ENCODE measurements around the gene RCL1. TPM values are rescaled to one million over a fixed set of nuclear protein-coding genes. Genes with fewer than 3 reads are reported as not detected.

RCL1 gene
- polyA plus RNA-seq, 1 experiment: 7.8 TPM

DNA sequence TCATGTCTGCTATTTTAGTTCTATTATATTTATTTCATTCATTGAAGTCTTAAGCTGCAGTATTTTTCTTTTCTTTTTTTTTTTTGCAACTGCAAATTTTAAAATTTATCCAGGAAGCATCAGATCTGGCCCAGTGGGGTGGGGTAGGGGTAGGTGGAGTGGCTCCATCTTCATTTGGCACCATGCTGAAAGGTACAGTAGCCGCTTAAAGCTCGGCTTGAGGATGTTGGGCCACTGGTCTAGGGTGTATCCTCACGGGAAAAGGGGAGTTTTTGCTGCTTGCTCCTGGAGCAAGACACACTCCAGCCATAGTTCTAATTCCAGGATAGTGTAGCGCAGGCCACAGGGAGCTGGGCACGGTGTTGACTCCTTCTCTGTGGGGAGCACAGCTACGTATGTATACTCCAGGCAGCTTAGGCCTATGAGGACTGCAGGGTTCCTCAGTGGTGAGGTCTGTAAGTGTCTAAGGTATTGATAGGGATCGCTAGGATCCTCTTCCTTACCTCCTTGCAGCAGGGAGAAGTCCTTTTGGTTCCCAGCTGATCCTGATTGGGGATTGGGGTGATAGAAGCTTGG lies 22.7 kb downstream of the RCL1 start:
- Histone ChIP-seq H3K4me3 (ENCODE audit: low read depth, low read length) (no peak overlapping the region), H3K27ac (ENCODE audit: low read depth, low read length) (no peak overlapping the region), H3K9me3 (ENCODE audit: control insufficient read depth, insufficient read depth, low read length) (no peaks in the 10 kb centered on the region), H3K27me3 (ENCODE audit: control insufficient read depth, insufficient read depth, low read length) (no peaks in the 10 kb centered on the region)
- DNase-seq (ENCODE audit: low read depth, low spot score): no peak
- TF ChIP-seq, protein P1, sequence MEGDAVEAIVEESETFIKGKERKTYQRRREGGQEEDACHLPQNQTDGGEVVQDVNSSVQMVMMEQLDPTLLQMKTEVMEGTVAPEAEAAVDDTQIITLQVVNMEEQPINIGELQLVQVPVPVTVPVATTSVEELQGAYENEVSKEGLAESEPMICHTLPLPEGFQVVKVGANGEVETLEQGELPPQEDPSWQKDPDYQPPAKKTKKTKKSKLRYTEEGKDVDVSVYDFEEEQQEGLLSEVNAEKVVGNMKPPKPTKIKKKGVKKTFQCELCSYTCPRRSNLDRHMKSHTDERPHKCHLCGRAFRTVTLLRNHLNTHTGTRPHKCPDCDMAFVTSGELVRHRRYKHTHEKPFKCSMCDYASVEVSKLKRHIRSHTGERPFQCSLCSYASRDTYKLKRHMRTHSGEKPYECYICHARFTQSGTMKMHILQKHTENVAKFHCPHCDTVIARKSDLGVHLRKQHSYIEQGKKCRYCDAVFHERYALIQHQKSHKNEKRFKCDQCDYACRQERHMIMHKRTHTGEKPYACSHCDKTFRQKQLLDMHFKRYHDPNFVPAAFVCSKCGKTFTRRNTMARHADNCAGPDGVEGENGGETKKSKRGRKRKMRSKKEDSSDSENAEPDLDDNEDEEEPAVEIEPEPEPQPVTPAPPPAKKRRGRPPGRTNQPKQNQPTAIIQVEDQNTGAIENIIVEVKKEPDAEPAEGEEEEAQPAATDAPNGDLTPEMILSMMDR (IDR thresholded peaks at IDR 0.05; ENCODE audit: low read depth, low read length): no peak
- POLR2A ChIA-PET: interaction anchor here (1.0 kb wide), 1 partner anchor 13 kb away, joined by 3 read pairs; no protein-coding TSS in a partner anchor
- CTCF ChIA-PET: interaction anchor here (0.9 to 1.2 kb wide), 3 partner anchors 9 to 211 kb away, joined by 3 read pairs; no protein-coding TSS in a partner anchor

DNA sequence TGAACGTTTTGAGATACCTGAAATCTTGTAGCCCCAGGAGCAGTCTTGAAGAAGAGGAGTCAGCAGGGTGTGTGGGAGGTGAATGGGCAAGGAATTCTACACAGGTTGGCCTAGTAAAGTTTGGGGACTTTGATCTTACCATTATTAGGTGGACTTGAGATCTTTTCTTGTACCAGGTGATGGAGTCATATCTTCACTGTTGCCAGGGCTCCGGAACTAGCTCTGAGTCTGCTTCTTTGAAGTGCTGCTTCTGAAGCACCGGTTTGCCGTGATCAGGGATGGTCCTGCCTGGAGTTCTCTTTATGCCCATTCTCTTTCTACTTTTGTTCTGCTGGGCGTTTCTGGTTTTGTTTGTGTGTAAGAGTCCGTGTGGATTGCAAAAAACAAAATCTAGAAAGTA lies 27.4 kb downstream of the RCL1 start:
- POLR2A ChIA-PET: no interaction called here
- Histone ChIP-seq H3K4me3 (ENCODE audit: low read depth, low read length) (no peak overlapping the region), H3K27me3 (ENCODE audit: control insufficient read depth, insufficient read depth, low read length) (no peaks in the 10 kb centered on the region), H3K27ac (ENCODE audit: low read depth, low read length) (no peak overlapping the region), H3K9me3 (ENCODE audit: control insufficient read depth, insufficient read depth, low read length) (no peaks in the 10 kb centered on the region)
- DNase-seq (ENCODE audit: low read depth, low spot score): no peak
- CTCF ChIA-PET: no interaction called here
- TF ChIP-seq, protein P1 (IDR thresholded peaks at IDR 0.05; ENCODE audit: low read depth, low read length): no peak

DNA sequence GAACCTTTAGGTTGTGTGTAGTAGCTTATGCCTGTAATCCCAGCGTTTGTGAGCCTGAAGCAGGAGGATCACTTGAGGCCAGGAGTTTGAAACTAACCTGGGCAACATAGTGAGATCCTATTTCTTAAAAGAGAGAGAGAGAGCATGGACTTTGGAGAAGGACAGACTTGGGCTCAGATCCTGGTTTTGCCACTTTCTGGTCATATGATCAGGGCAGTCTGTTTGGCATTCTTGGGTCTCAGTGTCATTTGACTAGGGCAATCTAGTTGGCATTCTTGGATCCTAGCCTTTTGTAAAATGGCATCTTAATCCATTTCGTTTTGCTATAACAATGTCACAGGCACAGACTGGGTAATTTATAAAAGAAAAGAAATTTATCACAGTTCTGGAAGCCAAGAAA lies 28.4 kb downstream of the RCL1 start:
- Histone ChIP-seq H3K27me3 (ENCODE audit: control insufficient read depth, insufficient read depth, low read length) (no peaks in the 10 kb centered on the region), H3K4me3 (ENCODE audit: low read depth, low read length) (no peak overlapping the region), H3K9me3 (ENCODE audit: control insufficient read depth, insufficient read depth, low read length) (no peaks in the 10 kb centered on the region), H3K27ac (ENCODE audit: low read depth, low read length) (no peak overlapping the region)
- ChIA-PET POLR2A (no interaction called here), CTCF (no interaction called here)
- TF ChIP-seq, protein P1 (IDR thresholded peaks at IDR 0.05; ENCODE audit: low read depth, low read length): no peak
- no peak for DNase-seq (ENCODE audit: low read depth, low spot score)

DNA sequence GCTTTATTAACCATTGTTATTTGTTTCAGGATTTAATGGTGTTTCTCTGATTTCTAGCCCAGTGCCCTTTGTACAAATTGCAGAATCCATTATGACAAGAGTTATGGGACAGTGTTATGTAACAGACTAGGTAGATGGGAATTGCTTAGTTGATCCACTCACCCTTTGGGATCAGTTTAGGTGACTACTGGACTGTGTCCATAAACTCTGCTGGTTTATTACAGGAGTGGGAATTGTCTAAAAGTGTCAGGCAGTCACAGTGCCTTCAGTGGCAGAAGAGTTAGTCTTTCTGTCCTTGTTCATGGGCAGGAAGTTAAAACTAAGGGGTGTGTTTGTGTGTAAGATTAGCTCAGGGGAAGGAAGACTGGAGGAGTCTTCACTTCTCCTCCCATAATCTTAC lies 29.3 kb downstream of the RCL1 start:
- ChIA-PET CTCF (interaction anchor here (2.1 kb wide), 1 partner anchor 25 kb away, joined by 5 read pairs; no protein-coding TSS in a partner anchor), POLR2A (no interaction called here)
- TF ChIP-seq, protein P1 (IDR thresholded peaks at IDR 0.05; ENCODE audit: low read depth, low read length): no peak
- Histone ChIP-seq H3K9me3 (ENCODE audit: control insufficient read depth, insufficient read depth, low read length) (no peaks in the 10 kb centered on the region), H3K4me3 (ENCODE audit: low read depth, low read length) (no peak overlapping the region), H3K27ac (ENCODE audit: low read depth, low read length) (no peak overlapping the region), H3K27me3 (ENCODE audit: control insufficient read depth, insufficient read depth, low read length) (no peaks in the 10 kb centered on the region)
- DNase-seq (ENCODE audit: low read depth, low spot score): no peak

DNA sequence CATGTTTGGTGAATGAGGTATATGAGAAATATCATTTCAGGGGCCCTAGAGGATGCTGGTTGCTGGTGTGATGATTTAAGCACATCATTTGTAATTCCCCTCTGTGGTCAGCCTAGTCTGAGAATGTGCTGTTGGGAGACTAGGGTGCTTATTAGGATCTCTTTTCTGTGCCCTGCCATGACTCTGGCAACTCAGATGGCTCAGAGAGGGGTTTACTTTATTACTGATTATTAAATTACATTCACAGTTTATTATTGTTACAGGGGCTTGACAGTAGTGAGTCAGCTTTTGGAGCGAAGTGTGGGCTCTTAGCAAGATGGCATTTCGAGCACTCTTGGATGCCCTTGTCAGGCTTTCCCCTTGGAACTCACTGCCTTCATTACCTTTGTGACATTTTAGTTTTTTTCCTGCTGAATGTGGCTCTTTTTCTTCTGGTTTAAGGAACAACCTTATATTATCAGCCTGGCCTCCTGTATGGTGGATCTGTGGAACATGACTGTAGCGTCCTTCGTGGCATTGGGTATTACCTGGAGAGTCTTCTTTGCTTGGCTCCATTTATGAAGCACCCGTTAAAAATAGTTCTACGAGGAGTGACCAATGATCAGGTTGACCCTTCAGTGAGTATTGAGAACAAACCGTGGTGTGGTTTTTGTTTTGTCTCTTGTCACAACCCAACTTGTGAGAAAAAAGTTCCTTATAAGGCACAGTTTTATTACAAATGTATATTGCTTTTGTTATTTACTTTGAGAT lies 33.8 kb downstream of the RCL1 start:
- DNase-seq (ENCODE audit: low read depth, low spot score): no peak
- H3K27ac ChIP-seq (ENCODE audit: low read depth, low read length): no peak overlapping the region
- H3K27me3 ChIP-seq (ENCODE audit: control insufficient read depth, insufficient read depth, low read length): no peaks in the 10 kb centered on the region
- no peak overlapping the region for H3K4me3 ChIP-seq (ENCODE audit: low read depth, low read length)
- ChIA-PET POLR2A (no interaction called here), CTCF (interaction anchor here (1.0 kb wide), 1 partner anchor 9 kb away, joined by 3 read pairs; no protein-coding TSS in a partner anchor)
- TF ChIP-seq, protein P1 (IDR thresholded peaks at IDR 0.05; ENCODE audit: low read depth, low read length): no peak
- no peaks in the 10 kb centered on the region for H3K9me3 ChIP-seq (ENCODE audit: control insufficient read depth, insufficient read depth, low read length)
